ENCODE data around the gene ROBO2.

The ROBO2 gene

DNA sequence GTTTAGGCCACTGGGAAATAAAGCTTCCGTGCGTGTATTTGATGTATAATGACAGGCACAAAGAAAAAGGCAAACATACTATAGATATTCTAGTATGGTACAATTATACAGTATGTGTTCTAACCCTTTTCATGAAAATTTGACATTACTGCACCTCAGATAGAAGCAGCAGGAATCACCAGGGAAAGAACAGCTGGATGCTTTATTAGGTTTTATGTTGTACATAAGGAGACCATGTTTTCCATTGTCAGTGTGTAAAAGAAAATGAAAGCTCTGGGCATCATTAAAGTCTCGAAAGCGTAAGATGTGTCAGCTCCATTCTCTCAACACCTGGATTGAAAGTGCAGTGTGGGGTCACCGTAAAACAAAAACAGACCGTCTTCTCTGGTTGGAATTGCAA lies 302.1 kb downstream of the ROBO2 start:
- no peaks in the 10 kb centered on the region for H3K27me3 Mint-ChIP-seq
- H3K4me3 Mint-ChIP-seq = no peak overlapping the region
- intact Hi-C loops (cut with micrococcal nuclease) = no loop called here
- no peaks in the 10 kb centered on the region for H3K4me1 Mint-ChIP-seq (ENCODE audit: low read depth)
- no peaks in the 10 kb centered on the region for H3K9me3 Mint-ChIP-seq
- H3K27ac Mint-ChIP-seq = no peak overlapping the region
- H3K36me3 Mint-ChIP-seq (ENCODE audit: low read depth) = no peaks in the 10 kb centered on the region

DNA sequence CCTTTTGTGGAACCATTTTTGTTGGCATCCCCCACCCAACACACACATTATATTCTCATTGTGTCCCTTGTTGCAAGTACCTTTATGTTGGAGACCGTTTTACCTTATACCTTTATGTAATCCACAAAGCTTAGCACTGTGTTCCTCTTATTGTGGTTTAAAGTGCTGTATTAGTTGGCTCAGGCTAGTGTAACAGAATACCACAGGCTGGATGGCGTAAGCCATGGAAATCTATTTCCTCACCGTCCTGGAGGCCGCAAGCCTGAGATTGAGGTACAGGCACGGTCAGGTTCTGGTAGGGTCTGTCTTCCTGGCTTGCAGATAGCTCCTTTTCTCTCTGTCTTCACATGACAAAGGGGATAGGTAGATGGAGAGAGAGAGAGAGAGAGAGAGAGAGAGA lies 302.8 kb downstream of the ROBO2 start:
- no peaks in the 10 kb centered on the region for H3K4me1 Mint-ChIP-seq (ENCODE audit: low read depth)
- no peak overlapping the region for H3K4me3 Mint-ChIP-seq
- H3K27me3 Mint-ChIP-seq = no peaks in the 10 kb centered on the region
- no peak overlapping the region for H3K27ac Mint-ChIP-seq
- H3K9me3 Mint-ChIP-seq = no peaks in the 10 kb centered on the region
- intact Hi-C loops (cut with micrococcal nuclease) = no loop called here
- no peaks in the 10 kb centered on the region for H3K36me3 Mint-ChIP-seq (ENCODE audit: low read depth)

DNA sequence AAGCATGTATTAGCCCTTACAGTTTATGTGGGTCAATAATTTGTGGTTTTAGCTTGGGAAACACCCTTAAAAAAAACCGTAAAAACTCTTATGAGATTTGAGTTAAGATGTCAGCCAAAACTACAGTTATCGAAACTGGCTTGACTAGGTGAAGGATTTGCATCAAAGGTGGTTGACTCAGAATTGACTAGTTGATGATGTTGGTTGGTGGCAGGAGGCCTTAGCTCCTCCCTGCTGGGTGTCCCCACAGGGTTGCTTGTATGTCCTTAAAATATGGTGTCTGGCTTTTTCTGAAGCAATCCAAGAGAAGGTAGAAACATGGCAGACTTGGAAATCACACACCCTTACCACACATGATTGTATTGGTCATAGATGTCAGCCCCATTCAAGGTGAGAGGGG lies 305.1 kb downstream of the ROBO2 start:
- H3K4me3 Mint-ChIP-seq = no peak overlapping the region
- H3K4me1 Mint-ChIP-seq (ENCODE audit: low read depth) = no peaks in the 10 kb centered on the region
- H3K27ac Mint-ChIP-seq = no peak overlapping the region

DNA sequence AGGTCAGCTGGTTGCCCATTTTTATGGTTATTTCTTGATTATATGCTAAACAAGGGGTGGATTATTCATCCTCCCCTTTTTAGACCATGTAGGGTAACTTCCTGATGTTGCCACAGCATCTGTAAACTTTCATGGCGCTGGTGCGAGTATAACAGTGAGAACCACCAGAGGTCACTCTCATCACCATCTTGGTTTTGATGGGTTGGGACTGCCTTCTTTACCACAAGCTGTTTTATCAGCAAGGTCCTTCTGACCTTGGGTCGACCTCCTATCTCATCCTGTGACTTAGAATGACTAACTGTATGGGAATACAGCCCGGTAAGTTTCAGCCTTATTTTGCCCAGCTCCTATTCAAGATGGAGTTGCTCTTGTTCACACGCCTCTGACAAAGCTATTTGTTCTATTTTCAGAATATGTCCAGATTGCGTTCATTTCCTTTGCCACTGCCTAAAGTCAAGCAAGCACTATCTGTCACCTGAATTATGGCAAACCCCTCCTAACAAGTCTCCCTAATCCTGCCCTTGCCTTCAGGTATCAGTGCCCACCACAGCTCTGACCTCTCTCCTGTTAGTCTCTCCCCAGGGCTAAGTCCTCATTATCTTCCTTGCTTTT lies 308.5 kb downstream of the ROBO2 start:
- Mint-ChIP-seq H3K4me3 (no peak overlapping the region), H3K27ac (no peak overlapping the region), H3K36me3 (ENCODE audit: low read depth) (no peaks in the 10 kb centered on the region), H3K27me3 (no peaks in the 10 kb centered on the region), H3K9me3 (no peaks in the 10 kb centered on the region), H3K4me1 (ENCODE audit: low read depth) (no peaks in the 10 kb centered on the region)
- intact Hi-C loops (cut with micrococcal nuclease) = no loop called here

More for the DNA sequence above, 305.1 kb downstream of the ROBO2 start:
- Mint-ChIP-seq H3K27me3 (no peaks in the 10 kb centered on the region), H3K9me3 (no peaks in the 10 kb centered on the region), H3K36me3 (ENCODE audit: low read depth) (no peaks in the 10 kb centered on the region)
- intact Hi-C loops (cut with micrococcal nuclease) = no loop called here

DNA sequence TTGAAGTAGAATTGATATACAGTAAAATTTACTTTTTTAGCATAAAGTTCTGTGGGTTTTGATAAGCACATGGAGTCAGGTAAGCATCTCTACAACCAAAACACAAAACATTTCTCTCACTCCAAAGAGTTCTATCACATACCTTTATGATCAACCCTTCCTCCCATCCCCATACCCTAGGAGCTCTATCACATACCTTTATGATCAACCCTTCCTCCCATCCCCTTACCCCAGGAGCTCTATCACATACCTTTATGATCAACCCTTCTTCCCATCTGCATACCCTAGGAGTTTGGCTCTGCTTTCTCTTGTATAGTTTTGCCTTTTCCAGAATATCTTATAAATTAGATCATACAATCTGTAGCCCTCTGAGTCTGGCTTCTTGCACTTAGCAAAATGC lies 315.1 kb downstream of the ROBO2 start:
- Mint-ChIP-seq H3K27ac (no peak overlapping the region), H3K27me3 (no peaks in the 10 kb centered on the region), H3K4me3 (no peak overlapping the region), H3K9me3 (no peaks in the 10 kb centered on the region), H3K4me1 (ENCODE audit: low read depth) (no peaks in the 10 kb centered on the region), H3K36me3 (ENCODE audit: low read depth) (no peaks in the 10 kb centered on the region)
- intact Hi-C loops (cut with micrococcal nuclease) = no loop called here

GRCh38 chr3:77362936-77363335 lies 323.0 kb downstream of the ROBO2 start:
- no peak overlapping the region for H3K4me3 Mint-ChIP-seq
- peaks cover 21% of the 10 kb centered on the region for H3K9me3 Mint-ChIP-seq
- no peaks in the 10 kb centered on the region for H3K4me1 Mint-ChIP-seq (ENCODE audit: low read depth)
- H3K36me3 Mint-ChIP-seq (ENCODE audit: low read depth) = no peaks in the 10 kb centered on the region
- intact Hi-C loops (cut with micrococcal nuclease) = no loop called here
- no peaks in the 10 kb centered on the region for H3K27me3 Mint-ChIP-seq
- no peak overlapping the region for H3K27ac Mint-ChIP-seq

DNA sequence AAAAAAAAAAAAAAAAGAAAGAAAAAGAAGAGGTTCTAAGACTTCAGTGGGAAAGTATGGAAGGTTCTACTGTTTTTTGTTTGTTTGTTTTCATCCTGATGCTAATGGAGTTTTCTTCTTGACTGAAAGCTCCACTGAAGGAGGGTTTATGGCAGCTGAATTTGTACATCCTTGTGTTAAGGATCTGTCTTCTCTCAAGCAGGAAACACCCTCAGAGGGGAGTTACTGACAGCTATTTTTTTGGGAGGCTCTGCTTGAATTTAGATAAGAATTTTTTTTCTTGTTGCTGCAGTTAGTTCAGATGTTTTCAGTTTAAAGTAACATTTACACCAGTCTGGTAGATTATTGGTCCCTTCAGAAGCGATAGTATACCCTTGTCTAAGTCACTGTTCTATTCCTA lies 325.3 kb downstream of the ROBO2 start:
- no peak overlapping the region for H3K4me3 Mint-ChIP-seq
- intact Hi-C loops (cut with micrococcal nuclease) = no loop called here
- peaks cover 21% of the 10 kb centered on the region for H3K9me3 Mint-ChIP-seq
- H3K27me3 Mint-ChIP-seq = no peaks in the 10 kb centered on the region
- no peaks in the 10 kb centered on the region for H3K4me1 Mint-ChIP-seq (ENCODE audit: low read depth)
- no peaks in the 10 kb centered on the region for H3K36me3 Mint-ChIP-seq (ENCODE audit: low read depth)
- no peak overlapping the region for H3K27ac Mint-ChIP-seq

GRCh38 chr3:77370413-77370812 lies 330.5 kb downstream of the ROBO2 start:
- no peaks in the 10 kb centered on the region for H3K9me3 Mint-ChIP-seq
- intact Hi-C loops (cut with micrococcal nuclease) = no loop called here

GRCh38 chr3:77372018-77372417 lies 332.1 kb downstream of the ROBO2 start:
- intact Hi-C loops (cut with micrococcal nuclease) = no loop called here
- Mint-ChIP-seq H3K27me3 (no peaks in the 10 kb centered on the region), H3K9me3 (no peaks in the 10 kb centered on the region), H3K36me3 (ENCODE audit: low read depth) (no peaks in the 10 kb centered on the region), H3K27ac (no peak overlapping the region), H3K4me1 (ENCODE audit: low read depth) (no peaks in the 10 kb centered on the region), H3K4me3 (no peak overlapping the region)

More at GRCh38 chr3:77370413-77370812, 330.5 kb downstream of the ROBO2 start:
- Mint-ChIP-seq H3K27me3 (no peaks in the 10 kb centered on the region), H3K36me3 (ENCODE audit: low read depth) (no peaks in the 10 kb centered on the region), H3K4me1 (ENCODE audit: low read depth) (no peaks in the 10 kb centered on the region), H3K27ac (no peak overlapping the region), H3K4me3 (no peak overlapping the region)

- H3K36me3 Mint-ChIP-seq (ENCODE audit: low read depth) = no peaks in the 10 kb centered on the region
- no peaks in the 10 kb centered on the region for H3K4me1 Mint-ChIP-seq (ENCODE audit: low read depth)
- H3K27ac Mint-ChIP-seq = no peak overlapping the region
- H3K27me3 Mint-ChIP-seq = no peaks in the 10 kb centered on the region
- intact Hi-C loops (cut with micrococcal nuclease) = no loop called here
- H3K9me3 Mint-ChIP-seq = no peaks in the 10 kb centered on the region
- H3K4me3 Mint-ChIP-seq = no peak overlapping the region
Measured at GRCh38 chr3:77372634-77373346, 332.9 kb downstream of the ROBO2 start.

- no peak overlapping the region for H3K27ac Mint-ChIP-seq
- no peaks in the 10 kb centered on the region for H3K36me3 Mint-ChIP-seq (ENCODE audit: low read depth)
- no peak overlapping the region for H3K4me3 Mint-ChIP-seq
- intact Hi-C loops (cut with micrococcal nuclease) = no loop called here
- H3K4me1 Mint-ChIP-seq (ENCODE audit: low read depth) = no peaks in the 10 kb centered on the region
- H3K9me3 Mint-ChIP-seq = no peaks in the 10 kb centered on the region
- H3K27me3 Mint-ChIP-seq = no peaks in the 10 kb centered on the region
Measured at GRCh38 chr3:77373619-77374018, 333.7 kb downstream of the ROBO2 start.

GRCh38 chr3:77376511-77376910 lies 336.6 kb downstream of the ROBO2 start:
- Mint-ChIP-seq H3K4me1 (ENCODE audit: low read depth) (no peaks in the 10 kb centered on the region), H3K36me3 (ENCODE audit: low read depth) (no peaks in the 10 kb centered on the region), H3K9me3 (no peaks in the 10 kb centered on the region), H3K27ac (no peak overlapping the region), H3K4me3 (no peak overlapping the region), H3K27me3 (no peaks in the 10 kb centered on the region)
- intact Hi-C loops (cut with micrococcal nuclease) = no loop called here

DNA sequence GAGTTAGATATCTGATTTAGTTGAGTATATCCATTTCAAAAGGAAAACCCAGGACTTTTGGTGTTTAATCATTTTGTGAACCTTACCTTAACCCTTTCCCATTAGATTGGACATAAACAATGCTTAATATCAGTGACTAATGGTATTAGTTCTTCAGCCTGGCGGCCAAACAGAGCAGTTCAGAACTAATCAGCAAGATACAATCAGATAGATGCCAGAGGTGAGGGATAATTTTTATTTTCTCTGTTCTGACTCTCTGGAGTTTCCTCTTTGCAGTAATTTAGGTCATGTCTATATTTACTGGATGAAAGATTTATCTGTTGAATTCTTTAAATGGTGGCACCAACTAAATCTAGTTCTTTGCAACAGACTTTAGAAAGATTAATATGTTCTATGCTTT lies 337.8 kb downstream of the ROBO2 start:
- H3K27me3 Mint-ChIP-seq = no peaks in the 10 kb centered on the region

DNA sequence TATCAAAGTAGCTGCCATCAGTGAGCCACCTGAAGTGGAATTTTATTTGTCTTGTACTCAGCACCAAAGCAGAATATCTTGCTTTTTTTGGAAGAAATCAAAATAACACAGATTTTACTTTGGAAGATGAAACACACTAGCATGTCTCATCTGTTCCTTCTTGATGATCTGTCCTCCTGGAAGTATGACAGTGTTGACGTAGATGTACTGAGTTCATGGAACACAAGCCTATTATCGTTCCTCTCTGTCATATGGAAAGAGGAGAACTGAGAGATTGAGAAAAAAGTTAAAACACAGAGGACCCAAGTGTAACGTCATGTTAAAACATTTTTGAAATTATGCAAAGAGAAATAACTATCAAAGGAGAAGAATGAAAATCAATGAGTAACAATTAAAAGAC lies 340.2 kb downstream of the ROBO2 start:
- Mint-ChIP-seq H3K4me1 (ENCODE audit: low read depth) (no peaks in the 10 kb centered on the region), H3K9me3 (no peaks in the 10 kb centered on the region)

More for the DNA sequence above, 337.8 kb downstream of the ROBO2 start:
- Mint-ChIP-seq H3K9me3 (no peaks in the 10 kb centered on the region), H3K4me3 (no peak overlapping the region), H3K36me3 (ENCODE audit: low read depth) (no peaks in the 10 kb centered on the region), H3K27ac (no peak overlapping the region), H3K4me1 (ENCODE audit: low read depth) (no peaks in the 10 kb centered on the region)
- intact Hi-C loops (cut with micrococcal nuclease) = no loop called here

DNA sequence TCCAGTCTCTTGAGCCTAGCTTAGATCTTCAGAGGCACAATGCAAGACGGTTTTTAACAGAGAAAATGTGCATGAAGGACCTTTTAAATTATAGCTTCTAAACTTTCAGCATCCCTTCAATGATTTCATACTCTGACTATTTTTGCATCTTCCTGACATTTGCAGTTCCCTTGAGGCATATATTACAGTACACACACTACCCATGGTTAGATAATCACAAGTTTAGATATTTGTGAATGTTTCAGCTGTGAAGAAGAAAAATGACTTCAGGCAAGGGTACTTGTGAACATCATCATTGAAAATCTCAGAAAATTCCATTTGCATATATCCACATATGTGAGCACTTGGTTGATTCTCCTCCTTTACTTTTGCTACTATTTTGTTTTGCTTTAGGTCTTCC lies 341.5 kb downstream of the ROBO2 start:
- Mint-ChIP-seq H3K36me3 (ENCODE audit: low read depth) (no peaks in the 10 kb centered on the region), H3K4me3 (no peak overlapping the region), H3K27me3 (no peaks in the 10 kb centered on the region), H3K9me3 (no peaks in the 10 kb centered on the region), H3K4me1 (ENCODE audit: low read depth) (no peaks in the 10 kb centered on the region), H3K27ac (no peak overlapping the region)
- intact Hi-C loops (cut with micrococcal nuclease) = no loop called here

More for the DNA sequence above, 340.2 kb downstream of the ROBO2 start:
- Mint-ChIP-seq H3K27me3 (no peaks in the 10 kb centered on the region), H3K4me3 (no peak overlapping the region), H3K36me3 (ENCODE audit: low read depth) (no peaks in the 10 kb centered on the region), H3K27ac (no peak overlapping the region)
- intact Hi-C loops (cut with micrococcal nuclease) = no loop called here

All from dendritic cell treated with granulocyte-macrophage colony-stimulating factor and Interleukin-4, amounts not matched to agents 40 ng/mL and 50 ng/mL, for 4 days (primary cell).